SHP77 (cell line): ENCODE measurements around the gene ARHGEF37.
A peak's percentile ranks its signal among the peaks of the same experiment; 100 is the strongest.

ENCODE experiments used
- DNase-seq, 2 experiments: peaks; one replicate each; lab custom pipeline; 2025; lab: John Stamatoyannopoulos, UW

The ARHGEF37 gene

GRCh38 chr5:149674686-149675085, 93.4 kb downstream of the ARHGEF37 start:
- no peak for DNase-seq

- peak; percentile 8 to 31 for DNase-seq
Observed at GRCh38 chr5:149675610-149676201, 94.4 kb downstream of the ARHGEF37 start.

GRCh38 chr5:149677731-149678130, 96.4 kb downstream of the ARHGEF37 start:
- DNase-seq: no peak

GRCh38 chr5:149679876-149680809, 98.8 kb downstream of the ARHGEF37 start:
- DNase-seq: no peak

GRCh38 chr5:149680810-149681221, 99.5 kb downstream of the ARHGEF37 start:
- DNase-seq: no peak

- no peak for DNase-seq
Observed at GRCh38 chr5:149681252-149681651, 100.0 kb downstream of the ARHGEF37 start.

- no peak for DNase-seq
Observed at GRCh38 chr5:149681922-149682321, 100.6 kb downstream of the ARHGEF37 start.

GRCh38 chr5:149682532-149683075, 101.3 kb downstream of the ARHGEF37 start:
- DNase-seq: no peak

- no peak for DNase-seq
Observed at GRCh38 chr5:149683964-149684363, 102.7 kb downstream of the ARHGEF37 start.

GRCh38 chr5:149684371-149684770, 103.1 kb downstream of the ARHGEF37 start:
- DNase-seq: no peak
